Measurements from ENCODE around the gene TRIM66.

DNA sequence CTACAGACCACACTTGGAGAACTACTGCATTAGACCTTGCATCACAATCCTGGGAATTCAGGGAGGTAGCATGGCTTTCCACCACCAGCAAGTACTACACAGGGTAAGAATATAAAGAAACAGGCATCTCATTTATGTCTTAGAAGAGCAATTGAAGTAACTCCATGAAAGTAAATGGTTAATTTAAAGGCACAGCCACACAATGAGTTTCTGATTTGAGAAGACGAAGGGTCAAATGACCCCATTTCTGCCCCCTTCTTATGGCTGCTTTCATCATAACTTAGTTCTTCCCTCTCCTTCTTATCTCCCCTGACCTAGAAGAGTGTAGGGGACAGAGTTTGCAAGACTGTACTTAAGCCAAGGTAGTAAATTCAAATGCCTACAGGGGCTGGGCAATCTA is 6.0 kb downstream of the TRIM66 start:
- no peak for TF ChIP-seq EZH2phosphoT487 (IDR thresholded peaks at IDR 0.05; ENCODE audit: insufficient read depth, low read depth)
- no peak for TF ChIP-seq EZH2 (IDR thresholded peaks at IDR 0.05; ENCODE audit: insufficient read depth, poor library complexity, severe bottlenecking)
